Activated B cell treated with CpG ODN at 0.5 μM for 24 hours (primary cell): ENCODE results near the gene CEACAM16. TPM values are rescaled to one million over a fixed set of nuclear protein-coding genes. Genes with fewer than 3 reads are reported as not detected.
"Not testable (repeated sequence)": the region's sequence is repeated elsewhere in the genome, so short reads cannot be mapped to it uniquely, and the experiment has no call there.

Experiments
- ATAC-seq: fragments of 200-7000 bp; cut with Tn5 transposase; one replicate; pipeline ENCODE4 v1.10.0; 2021; ENCODE audit warnings: low read depth, mild to moderate bottlenecking, moderate library complexity
- CTCF ChIA-PET: fragments of 350-600 bp; sonication (Branson Sonifier 250); formaldehyde crosslinking; loops from one replicate; lab custom pipeline; 2021; ENCODE audit warnings: antibody characterized with exemption; lab: Charles Lee
- POLR2A ChIA-PET: fragments of 350-600 bp; sonication (Branson Sonifier 250); formaldehyde crosslinking; loops from one replicate; lab custom pipeline; 2021; ENCODE audit warnings: antibody characterized with exemption; lab: Charles Lee
- DNase-seq: peaks from one replicate; pipeline ENCODE4 v3.0.0; 2022
- H3K27ac Mint-ChIP-seq: one replicate; pipeline ENCODE4 v1.8.0; 2020; ENCODE audit warnings: mixed read lengths
- H3K27me3 Mint-ChIP-seq: one replicate; pipeline ENCODE4 v1.8.0; 2021; ENCODE audit warnings: mixed read lengths
- H3K36me3 Mint-ChIP-seq: one replicate; pipeline ENCODE4 v1.8.0; 2021; ENCODE audit warnings: low read depth, mixed read lengths
- H3K4me1 Mint-ChIP-seq: one replicate; pipeline ENCODE4 v1.8.0; 2021; ENCODE audit warnings: mixed read lengths
- H3K4me3 Mint-ChIP-seq: one replicate; pipeline ENCODE4 v1.8.0; 2020; ENCODE audit warnings: mild to moderate bottlenecking, mixed read lengths
- H3K9me3 Mint-ChIP-seq: one replicate; pipeline ENCODE4 v1.8.0; 2020; ENCODE audit warnings: mixed read lengths
- CTCF ChIP-seq: fragments of 200-600 bp; IDR thresholded peaks from one replicate; pipeline ENCODE4 v1.8.0; 2022; ENCODE audit warnings: antibody characterized with exemption, mild to moderate bottlenecking
- intact Hi-C: fragments of 100-400 bp; cut with micrococcal nuclease; formaldehyde crosslinking; loops from one replicate; pipeline ENCODE4 v1.15.1; 2024
- total RNA-seq: library from RNA; stranded (reverse); gene quantifications from 2 replicates; pipeline ENCODE4 v1.2.3, GENCODE V29; 2022

CEACAM16 gene
- total RNA-seq, 1 donor from 2014 or later: not detected

GRCh38 chr19:44708940-44709339 is 10.0 kb downstream of the CEACAM16 start:
- H3K4me1 Mint-ChIP-seq: no peaks in the 10 kb centered on the region
- no peaks in the 10 kb centered on the region for H3K36me3 Mint-ChIP-seq
- H3K27me3 Mint-ChIP-seq: peaks cover 15% of the 10 kb centered on the region
- intact Hi-C loops: no loop called here
- H3K4me3 Mint-ChIP-seq: no peak overlapping the region
- H3K9me3 Mint-ChIP-seq: no peaks in the 10 kb centered on the region
- ATAC-seq (no peak), DNase-seq (no peak)
- no peak overlapping the region for H3K27ac Mint-ChIP-seq
- ChIA-PET CTCF (no interaction called here), POLR2A (no interaction called here)
- no peak for TF ChIP-seq CTCF

- CTCF ChIA-PET, POLR2A ChIA-PET, H3K4me3 Mint-ChIP-seq, DNase-seq, H3K27ac Mint-ChIP-seq, ATAC-seq, intact Hi-C loops, H3K9me3 Mint-ChIP-seq, H3K36me3 Mint-ChIP-seq, H3K4me1 Mint-ChIP-seq: not testable (repeated sequence)
- peaks cover 14% of the 10 kb centered on the region for H3K27me3 Mint-ChIP-seq
These were observed 10.7 kb downstream of the CEACAM16 start for GRCh38 chr19:44709434-44710266.

- Mint-ChIP-seq H3K36me3 (peaks cover under 1% of the 10 kb centered on the region), H3K27ac (no peak overlapping the region), H3K9me3 (peaks cover 10% of the 10 kb centered on the region), H3K27me3 (peaks cover 11% of the 10 kb centered on the region), H3K4me1 (no peaks in the 10 kb centered on the region), H3K4me3 (no peak overlapping the region)
- TF ChIP-seq CTCF: no peak
- ATAC-seq: no peak
- ChIA-PET CTCF (no interaction called here), POLR2A (no interaction called here)
- intact Hi-C loops: no loop called here
- DNase-seq: no peak
These were observed 11.5 kb downstream of the CEACAM16 start for GRCh38 chr19:44710483-44710882.

- Mint-ChIP-seq H3K4me3 (no peak overlapping the region), H3K27ac (no peak overlapping the region), H3K9me3 (peaks cover 13% of the 10 kb centered on the region), H3K36me3 (peaks cover 2% of the 10 kb centered on the region), H3K27me3 (peaks cover 10% of the 10 kb centered on the region), H3K4me1 (no peaks in the 10 kb centered on the region)
- ChIA-PET CTCF (no interaction called here), POLR2A (interaction anchor here (0.6 kb wide), 1 partner anchor 28 kb away, joined by 5 read pairs; no protein-coding TSS in a partner anchor)
- DNase-seq (no peak), ATAC-seq (no peak)
- intact Hi-C loops: no loop called here
- no peak for TF ChIP-seq CTCF
These were observed 14.0 kb downstream of the CEACAM16 start for GRCh38 chr19:44712864-44713515.

- Mint-ChIP-seq H3K9me3 (peaks cover 13% of the 10 kb centered on the region), H3K27ac (no peak overlapping the region), H3K4me3 (no peak overlapping the region), H3K27me3 (peaks cover 14% of the 10 kb centered on the region), H3K4me1 (no peaks in the 10 kb centered on the region), H3K36me3 (peaks cover 2% of the 10 kb centered on the region)
- ChIA-PET POLR2A (no interaction called here), CTCF (no interaction called here)
- ATAC-seq (no peak), DNase-seq (no peak)
- intact Hi-C loops: no loop called here
- TF ChIP-seq CTCF: no peak
These were observed 15.7 kb downstream of the CEACAM16 start for GRCh38 chr19:44714597-44715169.
